HepG2 (cell line): ENCODE results near the gene ZBTB45. TPM values are rescaled to one million over a fixed set of nuclear protein-coding genes. Genes with fewer than 3 reads are reported as not detected.

ENCODE experiments used
- ARID2 ChIP-seq: sonication (generic); formaldehyde crosslinking; IDR thresholded peaks from 2 replicates; pipeline ENCODE4 v1.8.1; 2022; ENCODE audit warnings: mild to moderate bottlenecking, missing genetic modification reagents, borderline replicate concordance
- ATAD3A ChIP-seq: sonication (generic); formaldehyde crosslinking; IDR thresholded peaks from 2 replicates; pipeline ENCODE4 v1.4.0; 2020; ENCODE audit warnings: missing genetic modification reagents
- GABPB1 ChIP-seq: IDR thresholded peaks from 2 replicates; pipeline ENCODE4 v1.6.1; 2016; ENCODE audit warnings: mild to moderate bottlenecking, missing genetic modification reagents, moderate library complexity, missing compliant biosample characterization
- HNRNPK ChIP-seq: fragments of 200-400 bp; formaldehyde crosslinking; IDR thresholded peaks from 2 replicates; pipeline ENCODE4 v1.6.1; 2018; ENCODE audit warnings: low read length, low read depth, moderate library complexity, mild to moderate bottlenecking; ENCODE audit not compliant: poor library complexity, severe bottlenecking
- HOXA9 ChIP-seq: sonication (generic); formaldehyde crosslinking; IDR thresholded peaks from 2 replicates; pipeline ENCODE4 v1.8.1; 2022; ENCODE audit warnings: missing genetic modification reagents, mild to moderate bottlenecking, moderate library complexity, borderline replicate concordance
- IKZF1 ChIP-seq: fragments of 450-650 bp; IDR thresholded peaks from 2 replicates; pipeline ENCODE4 v1.7.1; 2016
- MAF1 ChIP-seq: sonication (generic); formaldehyde crosslinking; IDR thresholded peaks from 2 replicates; pipeline ENCODE4 v1.5.0; 2020; ENCODE audit warnings: missing genetic modification reagents, borderline replicate concordance
- MXD4 ChIP-seq: IDR thresholded peaks from 2 replicates; pipeline ENCODE4 v1.6.1; 2016; ENCODE audit warnings: mild to moderate bottlenecking, missing biosample characterization, missing genetic modification reagents
- NAIF1 ChIP-seq: sonication (generic); formaldehyde crosslinking; IDR thresholded peaks from 2 replicates; pipeline ENCODE4 v1.5.0; 2020; ENCODE audit warnings: mild to moderate bottlenecking, missing genetic modification reagents, borderline replicate concordance
- NKX3-1 ChIP-seq: sonication (generic); formaldehyde crosslinking; IDR thresholded peaks from 2 replicates; pipeline ENCODE4 v1.5.0; 2020; ENCODE audit warnings: missing genetic modification reagents
- NR2F1 ChIP-seq, 2 experiments: fragments of 450-650 bp in 1 of 2; formaldehyde crosslinking in 1 of 2; IDR thresholded peaks; 2 replicates each; pipeline versions ENCODE4 v1.5.0 to v1.6.1; 2016 to 2020; ENCODE audit warnings: mild to moderate bottlenecking in 1 of 2, missing compliant biosample characterization in 1 of 2, missing genetic modification reagents in 1 of 2, moderate library complexity in 1 of 2
- SMAD3 ChIP-seq: sonication (generic); formaldehyde crosslinking; IDR thresholded peaks from 2 replicates; pipeline ENCODE4 v1.4.0; 2020; ENCODE audit warnings: missing genetic modification reagents
- TP53 ChIP-seq: sonication (generic); formaldehyde crosslinking; conservative IDR thresholded peaks from 2 replicates; pipeline ENCODE4 v1.4.0; 2020; ENCODE audit warnings: missing genetic modification reagents
- ZNF772 ChIP-seq: sonication (generic); formaldehyde crosslinking; IDR thresholded peaks from 2 replicates; pipeline ENCODE4 v1.5.0; 2020; ENCODE audit warnings: mild to moderate bottlenecking, missing genetic modification reagents
- polyA plus RNA-seq, 8 experiments: library from polyadenylated mRNA; depleted of rRNA in 3 of 8; stranded (reverse) in 7 of 8; unstranded in 1 of 8; fragments of >200 nt; fragmentation: Illumina TruSeq in 4 of 8; extraction: Trizol in 4 of 8; gene quantifications; 2 replicates each; pipeline versions ENCODE4 v1.2.1 to v1.2.3, GENCODE V29; 2011 to 2016; ENCODE audit warnings: low read depth in 4 of 8, missing spikeins in 1 of 8, mixed read lengths in 1 of 8; ENCODE audit not compliant: insufficient read depth in 1 of 8
- total RNA-seq, 5 experiments: library from RNA; depleted of rRNA; stranded (reverse); fragments of >200 nt; fragmentation: Illumina TruSeq; extraction: Trizol; gene quantifications; 2 replicates each; pipeline ENCODE4 v1.2.3, GENCODE V29; 2016; ENCODE audit warnings: low read depth in 1 of 5
- TF ChIP-seq, protein P1 (sequence below): sonication (generic); formaldehyde crosslinking; IDR thresholded peaks from 2 replicates; pipeline ENCODE4 v1.4.0; 2020; ENCODE audit warnings: missing genetic modification reagents, borderline replicate concordance
- TF ChIP-seq, protein P2 (sequence below): sonication (generic); formaldehyde crosslinking; IDR thresholded peaks from 2 replicates; pipeline ENCODE4 v1.5.0; 2020; ENCODE audit warnings: mild to moderate bottlenecking, low read depth, missing genetic modification reagents, borderline replicate concordance
- TF ChIP-seq, protein P3 (sequence below): IDR thresholded peaks from 2 replicates; pipeline ENCODE4 v1.6.1; 2016; ENCODE audit warnings: mild to moderate bottlenecking
- TF ChIP-seq, protein P4 (sequence below): sonication (generic); formaldehyde crosslinking; conservative IDR thresholded peaks from 2 replicates; pipeline ENCODE4 v1.5.0; 2020; ENCODE audit warnings: missing genetic modification reagents
- TF ChIP-seq, protein P5 (sequence below): IDR thresholded peaks from 2 replicates; pipeline ENCODE4 v1.6.1; 2012; ENCODE audit warnings: low read depth, low read length, improper control_type of control experiment

The ZBTB45 gene
- total and polyA plus RNA-seq, 2 of the 13 experiments (the other 11 are each of a cell fraction or from before 2014, with no cell fraction given), result 3.0 to 3.7 TPM

DNA sequence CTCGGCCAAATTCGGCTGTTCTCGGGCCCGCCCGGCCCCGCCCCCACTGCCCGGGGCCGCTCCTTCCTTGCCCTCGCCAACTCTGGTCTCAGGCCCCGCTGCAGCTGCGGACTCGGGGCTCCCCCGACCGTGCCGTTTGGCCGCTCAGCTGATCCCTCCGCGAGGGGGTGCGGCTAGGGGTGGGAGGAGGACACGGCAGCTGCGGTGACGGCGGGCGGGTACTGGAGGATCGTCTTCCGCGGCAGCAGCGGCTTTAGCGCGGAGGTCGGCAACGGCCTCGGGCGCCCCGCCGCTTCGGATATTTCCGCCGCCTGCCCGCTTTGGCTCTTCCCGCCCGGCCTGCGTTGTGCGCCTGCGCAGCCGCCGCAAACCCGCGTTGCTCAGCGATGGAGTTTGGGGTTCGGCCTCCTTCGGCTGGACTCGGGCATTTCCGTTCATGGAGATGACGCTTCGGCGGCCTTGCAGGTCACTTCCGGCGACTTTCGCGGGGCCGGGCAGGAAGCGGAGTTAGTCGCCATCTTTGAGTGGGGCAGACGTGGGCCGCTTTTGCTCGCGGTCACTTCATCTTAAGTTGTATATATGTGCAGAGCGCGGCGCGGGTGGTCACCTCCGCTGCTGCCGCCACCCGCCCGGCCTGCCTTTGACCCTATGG lies 39.1 kb upstream of the ZBTB45 start (continued):
- TF ChIP-seq, protein P1, sequence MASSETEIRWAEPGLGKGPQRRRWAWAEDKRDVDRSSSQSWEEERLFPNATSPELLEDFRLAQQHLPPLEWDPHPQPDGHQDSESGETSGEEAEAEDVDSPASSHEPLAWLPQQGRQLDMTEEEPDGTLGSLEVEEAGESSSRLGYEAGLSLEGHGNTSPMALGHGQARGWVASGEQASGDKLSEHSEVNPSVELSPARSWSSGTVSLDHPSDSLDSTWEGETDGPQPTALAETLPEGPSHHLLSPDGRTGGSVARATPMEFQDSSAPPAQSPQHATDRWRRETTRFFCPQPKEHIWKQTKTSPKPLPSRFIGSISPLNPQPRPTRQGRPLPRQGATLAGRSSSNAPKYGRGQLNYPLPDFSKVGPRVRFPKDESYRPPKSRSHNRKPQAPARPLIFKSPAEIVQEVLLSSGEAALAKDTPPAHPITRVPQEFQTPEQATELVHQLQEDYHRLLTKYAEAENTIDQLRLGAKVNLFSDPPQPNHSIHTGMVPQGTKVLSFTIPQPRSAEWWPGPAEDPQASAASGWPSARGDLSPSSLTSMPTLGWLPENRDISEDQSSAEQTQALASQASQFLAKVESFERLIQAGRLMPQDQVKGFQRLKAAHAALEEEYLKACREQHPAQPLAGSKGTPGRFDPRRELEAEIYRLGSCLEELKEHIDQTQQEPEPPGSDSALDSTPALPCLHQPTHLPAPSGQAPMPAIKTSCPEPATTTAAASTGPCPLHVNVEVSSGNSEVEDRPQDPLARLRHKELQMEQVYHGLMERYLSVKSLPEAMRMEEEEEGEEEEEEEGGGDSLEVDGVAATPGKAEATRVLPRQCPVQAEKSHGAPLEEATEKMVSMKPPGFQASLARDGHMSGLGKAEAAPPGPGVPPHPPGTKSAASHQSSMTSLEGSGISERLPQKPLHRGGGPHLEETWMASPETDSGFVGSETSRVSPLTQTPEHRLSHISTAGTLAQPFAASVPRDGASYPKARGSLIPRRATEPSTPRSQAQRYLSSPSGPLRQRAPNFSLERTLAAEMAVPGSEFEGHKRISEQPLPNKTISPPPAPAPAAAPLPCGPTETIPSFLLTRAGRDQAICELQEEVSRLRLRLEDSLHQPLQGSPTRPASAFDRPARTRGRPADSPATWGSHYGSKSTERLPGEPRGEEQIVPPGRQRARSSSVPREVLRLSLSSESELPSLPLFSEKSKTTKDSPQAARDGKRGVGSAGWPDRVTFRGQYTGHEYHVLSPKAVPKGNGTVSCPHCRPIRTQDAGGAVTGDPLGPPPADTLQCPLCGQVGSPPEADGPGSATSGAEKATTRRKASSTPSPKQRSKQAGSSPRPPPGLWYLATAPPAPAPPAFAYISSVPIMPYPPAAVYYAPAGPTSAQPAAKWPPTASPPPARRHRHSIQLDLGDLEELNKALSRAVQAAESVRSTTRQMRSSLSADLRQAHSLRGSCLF, result peak; percentile 67; the same call in 1 of the 2 replicates
- no peak; the same call in none of the 2 replicates for TF ChIP-seq ZNF772 (CRISPR knock-in tag)
- TF ChIP-seq, protein P2, sequence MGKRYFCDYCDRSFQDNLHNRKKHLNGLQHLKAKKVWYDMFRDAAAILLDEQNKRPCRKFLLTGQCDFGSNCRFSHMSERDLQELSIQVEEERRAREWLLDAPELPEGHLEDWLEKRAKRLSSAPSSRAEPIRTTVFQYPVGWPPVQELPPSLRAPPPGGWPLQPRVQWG (CRISPR knock-in tag), result no peak
- no peak; the same call in 1 of the 2 replicates for TF ChIP-seq TP53 (CRISPR knock-in tag)
- TF ChIP-seq NR2F1 (CRISPR knock-in tag; IDR thresholded peaks at IDR 0.05), result no peak
- no peak; the same call in 1 of the 2 replicates for TF ChIP-seq ATAD3A (CRISPR knock-in tag)
- 0 out of 2 replicates have a peak, but pooled peaks have one; percentile 24 for TF ChIP-seq MXD4 (CRISPR knock-in tag)
- TF ChIP-seq SMAD3 (CRISPR knock-in tag), result no peak
- peak; percentile 91 for TF ChIP-seq GABPB1 (CRISPR knock-in tag)
- peak; percentile 20; the same call in 1 of the 2 replicates for TF ChIP-seq NAIF1
- no peak for TF ChIP-seq IKZF1
- TF ChIP-seq, protein P3, sequence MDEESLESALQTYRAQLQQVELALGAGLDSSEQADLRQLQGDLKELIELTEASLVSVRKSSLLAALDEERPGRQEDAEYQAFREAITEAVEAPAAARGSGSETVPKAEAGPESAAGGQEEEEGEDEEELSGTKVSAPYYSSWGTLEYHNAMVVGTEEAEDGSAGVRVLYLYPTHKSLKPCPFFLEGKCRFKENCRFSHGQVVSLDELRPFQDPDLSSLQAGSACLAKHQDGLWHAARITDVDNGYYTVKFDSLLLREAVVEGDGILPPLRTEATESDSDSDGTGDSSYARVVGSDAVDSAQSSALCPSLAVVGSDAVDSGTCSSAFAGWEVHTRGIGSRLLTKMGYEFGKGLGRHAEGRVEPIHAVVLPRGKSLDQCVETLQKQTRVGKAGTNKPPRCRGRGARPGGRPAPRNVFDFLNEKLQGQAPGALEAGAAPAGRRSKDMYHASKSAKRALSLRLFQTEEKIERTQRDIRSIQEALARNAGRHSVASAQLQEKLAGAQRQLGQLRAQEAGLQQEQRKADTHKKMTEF (CRISPR knock-in tag), result peak; percentile 85; the same call in 1 of the 2 replicates
- TF ChIP-seq, protein P4, sequence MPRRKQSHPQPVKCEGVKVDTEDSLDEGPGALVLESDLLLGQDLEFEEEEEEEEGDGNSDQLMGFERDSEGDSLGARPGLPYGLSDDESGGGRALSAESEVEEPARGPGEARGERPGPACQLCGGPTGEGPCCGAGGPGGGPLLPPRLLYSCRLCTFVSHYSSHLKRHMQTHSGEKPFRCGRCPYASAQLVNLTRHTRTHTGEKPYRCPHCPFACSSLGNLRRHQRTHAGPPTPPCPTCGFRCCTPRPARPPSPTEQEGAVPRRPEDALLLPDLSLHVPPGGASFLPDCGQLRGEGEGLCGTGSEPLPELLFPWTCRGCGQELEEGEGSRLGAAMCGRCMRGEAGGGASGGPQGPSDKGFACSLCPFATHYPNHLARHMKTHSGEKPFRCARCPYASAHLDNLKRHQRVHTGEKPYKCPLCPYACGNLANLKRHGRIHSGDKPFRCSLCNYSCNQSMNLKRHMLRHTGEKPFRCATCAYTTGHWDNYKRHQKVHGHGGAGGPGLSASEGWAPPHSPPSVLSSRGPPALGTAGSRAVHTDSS, result no peak
- peak; percentile 27 for TF ChIP-seq HNRNPK
- TF ChIP-seq, protein P5, sequence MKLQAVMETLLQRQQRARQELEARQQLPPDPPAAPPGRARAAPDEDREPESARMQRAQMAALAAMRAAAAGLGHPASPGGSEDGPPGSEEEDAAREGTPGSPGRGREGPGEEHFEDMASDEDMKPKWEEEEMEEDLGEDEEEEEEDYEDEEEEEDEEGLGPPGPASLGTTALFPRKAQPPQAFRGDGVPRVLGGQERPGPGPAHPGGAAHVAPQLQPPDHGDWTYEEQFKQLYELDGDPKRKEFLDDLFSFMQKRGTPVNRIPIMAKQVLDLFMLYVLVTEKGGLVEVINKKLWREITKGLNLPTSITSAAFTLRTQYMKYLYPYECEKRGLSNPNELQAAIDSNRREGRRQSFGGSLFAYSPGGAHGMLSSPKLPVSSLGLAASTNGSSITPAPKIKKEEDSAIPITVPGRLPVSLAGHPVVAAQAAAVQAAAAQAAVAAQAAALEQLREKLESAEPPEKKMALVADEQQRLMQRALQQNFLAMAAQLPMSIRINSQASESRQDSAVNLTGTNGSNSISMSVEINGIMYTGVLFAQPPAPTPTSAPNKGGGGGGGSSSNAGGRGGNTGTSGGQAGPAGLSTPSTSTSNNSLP, result no peak
- TF ChIP-seq ARID2 (CRISPR knock-in tag), result no peak
- peak; percentile 70; the same call in 1 of the 2 replicates for TF ChIP-seq MAF1 (CRISPR knock-in tag)
- TF ChIP-seq HOXA9, result peak; percentile 66; the same call in 1 of the 2 replicates
- TF ChIP-seq NKX3-1, result peak; percentile 53; the same call in 1 of the 2 replicates
